Osteoblast (primary cell): ENCODE data around the gene INPP5A. TPM values are rescaled to one million over a fixed set of nuclear protein-coding genes. Genes with fewer than 3 reads are reported as not detected.

Experiments
- DNase-seq: peaks from one replicate; pipeline ENCODE4 v3.0.0; 2011; ENCODE audit warnings: low spot score, mixed read lengths; ENCODE audit not compliant: insufficient read length; ENCODE audit errors: missing footprints
- H2AFZ ChIP-seq: 2 replicates; pipeline ENCODE4 v1.6.0; 2011; ENCODE audit warnings: mild to moderate bottlenecking, low read length
- H3K27ac ChIP-seq: 2 replicates; pipeline ENCODE4 v1.5.1; 2011; ENCODE audit warnings: mild to moderate bottlenecking, low read depth, low read length, moderate library complexity
- H3K27me3 ChIP-seq: 2 replicates; pipeline ENCODE4 v1.6.0; 2012; ENCODE audit warnings: mild to moderate bottlenecking, control low read depth, inconsistent platforms, low read length, moderate library complexity; ENCODE audit not compliant: insufficient read depth
- H3K36me3 ChIP-seq: 2 replicates; pipeline ENCODE4 v1.5.1; 2011; ENCODE audit warnings: mild to moderate bottlenecking, low read length, control low read depth, moderate library complexity; ENCODE audit not compliant: insufficient read depth
- H3K4me1 ChIP-seq: 2 replicates; pipeline ENCODE4 v1.5.1; 2011; ENCODE audit warnings: mild to moderate bottlenecking, low read length, control low read depth, moderate library complexity; ENCODE audit not compliant: insufficient read depth
- H3K4me2 ChIP-seq: 2 replicates; pipeline ENCODE4 v1.6.0; 2011; ENCODE audit warnings: mild to moderate bottlenecking, low read length; ENCODE audit not compliant: insufficient read depth
- H3K4me3 ChIP-seq: fragments of 200-600 bp; sonication (generic); 3 replicates; pipeline ENCODE4 v1.5.1; 2012; ENCODE audit warnings: mild to moderate bottlenecking, low read length, inconsistent platforms; ENCODE audit not compliant: insufficient read depth
- H3K79me2 ChIP-seq: 2 replicates; pipeline ENCODE4 v1.6.0; 2012; ENCODE audit warnings: mild to moderate bottlenecking, low read length, control low read depth, inconsistent platforms; ENCODE audit not compliant: insufficient read depth
- H3K9me3 ChIP-seq: 2 replicates; pipeline ENCODE4 v1.5.1; 2011; ENCODE audit warnings: low read depth, low read length, control low read depth
- H4K20me1 ChIP-seq: 2 replicates; pipeline ENCODE4 v1.6.0; 2012; ENCODE audit warnings: mild to moderate bottlenecking, low read length, control low read depth; ENCODE audit not compliant: insufficient read depth
- CTCF ChIP-seq: IDR thresholded peaks from 2 replicates; pipeline ENCODE4 v1.5.1; 2011; ENCODE audit warnings: mild to moderate bottlenecking, low read depth, low read length, moderate library complexity; ENCODE audit errors: extremely low read depth
- total RNA-seq: library from RNA; depleted of rRNA; stranded (reverse); fragments of >200 nt; gene quantifications from 2 replicates; pipeline ENCODE4 v1.2.3, GENCODE V29; 2012

INPP5A gene
- total RNA-seq, 1 donor, result 22.8 TPM

GRCh38 chr10:132607961-132608495, 70.4 kb downstream of the INPP5A start:
- Histone ChIP-seq H3K36me3 (no peaks in the 10 kb centered on the region), H3K4me3 (no peak overlapping the region), H3K27ac (no peak overlapping the region), H3K4me2 (no peak overlapping the region), H3K9me3 (no peaks in the 10 kb centered on the region), H4K20me1 (peaks cover 50% of the 10 kb centered on the region), H3K4me1 (peaks cover 3% of the 10 kb centered on the region), H2AFZ (no peak overlapping the region), H3K79me2 (peaks cover 32% of the 10 kb centered on the region), H3K27me3 (no peaks in the 10 kb centered on the region)
- peak; percentile 5 for DNase-seq
- TF ChIP-seq CTCF, result no peak

GRCh38 chr10:132608511-132609195, 71.1 kb downstream of the INPP5A start:
- no peak overlapping the region for H3K27ac ChIP-seq
- no peak overlapping the region for H3K4me3 ChIP-seq
- no peaks in the 10 kb centered on the region for H3K36me3 ChIP-seq
- peak; percentile 54 for DNase-seq
- no peaks in the 10 kb centered on the region for H3K9me3 ChIP-seq
- peaks cover 46% of the 10 kb centered on the region for H4K20me1 ChIP-seq
- H3K27me3 ChIP-seq, result no peaks in the 10 kb centered on the region
- H3K4me2 ChIP-seq, result no peak overlapping the region
- no peak for TF ChIP-seq CTCF
- peaks cover 3% of the 10 kb centered on the region for H3K4me1 ChIP-seq
- H3K79me2 ChIP-seq, result peaks cover 29% of the 10 kb centered on the region
- H2AFZ ChIP-seq, result no peak overlapping the region

GRCh38 chr10:132609211-132609610, 71.6 kb downstream of the INPP5A start:
- DNase-seq, result peak; percentile 73
- Histone ChIP-seq H3K4me3 (no peak overlapping the region), H3K9me3 (no peaks in the 10 kb centered on the region), H3K4me1 (peaks cover 3% of the 10 kb centered on the region), H3K36me3 (no peaks in the 10 kb centered on the region), H2AFZ (no peak overlapping the region), H3K4me2 (no peak overlapping the region), H3K79me2 (peaks cover 26% of the 10 kb centered on the region), H4K20me1 (peaks cover 42% of the 10 kb centered on the region), H3K27ac (no peak overlapping the region), H3K27me3 (no peaks in the 10 kb centered on the region)
- TF ChIP-seq CTCF, result no peak

- Histone ChIP-seq H2AFZ (no peak overlapping the region), H3K9me3 (no peaks in the 10 kb centered on the region), H3K27me3 (no peaks in the 10 kb centered on the region), H3K4me1 (peaks cover 3% of the 10 kb centered on the region), H3K4me2 (no peak overlapping the region), H3K27ac (no peak overlapping the region), H4K20me1 (peaks cover 35% of the 10 kb centered on the region), H3K4me3 (no peak overlapping the region), H3K79me2 (peaks cover 19% of the 10 kb centered on the region), H3K36me3 (no peaks in the 10 kb centered on the region)
- no peak for TF ChIP-seq CTCF
- DNase-seq, result peak; percentile 49
Measured at GRCh38 chr10:132610071-132610701, 72.6 kb downstream of the INPP5A start.
